Measurements from ENCODE around the gene DXO. TPM values are rescaled to one million over a fixed set of nuclear protein-coding genes. Genes with fewer than 3 reads are reported as not detected.
"Not testable (repeated sequence)": the region's sequence is repeated elsewhere in the genome, so short reads cannot be mapped to it uniquely, and the experiment has no call there.

Gene DXO
- polyA plus RNA-seq, 1 donor from 2014 or later, result 20.0 TPM

DNA sequence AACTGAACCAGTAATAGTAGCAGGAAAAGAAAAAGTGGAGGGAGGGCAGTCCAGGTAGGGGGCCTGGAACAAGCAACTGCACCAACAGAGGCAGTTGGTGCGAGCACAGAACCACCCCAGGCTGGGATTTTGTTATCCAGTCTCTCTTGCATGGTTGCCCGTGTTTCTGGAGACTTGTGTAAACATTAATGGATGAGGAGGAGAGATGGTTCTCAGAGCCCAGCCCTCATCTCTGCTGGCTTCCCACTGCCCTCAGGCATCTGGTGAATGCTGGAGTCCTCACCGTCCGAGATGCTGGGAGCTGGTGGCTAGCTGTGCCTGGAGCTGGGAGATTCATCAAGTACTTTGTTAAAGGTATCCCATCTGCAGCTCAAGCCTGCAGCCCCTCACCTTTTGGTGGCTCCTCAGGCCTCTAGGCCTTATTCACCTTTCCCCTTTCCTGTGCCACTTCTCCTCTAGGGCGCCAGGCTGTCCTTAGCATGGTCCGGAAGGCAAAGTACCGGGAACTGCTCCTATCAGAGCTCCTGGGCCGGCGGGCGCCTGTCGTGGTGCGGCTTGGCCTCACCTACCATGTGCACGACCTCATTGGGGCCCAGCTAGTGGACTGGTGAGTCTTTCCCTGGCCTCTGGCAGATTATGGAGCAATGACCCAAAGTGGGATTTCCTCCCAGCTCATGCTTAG lies 8.4 kb upstream of the DXO start:
- H3K4me2 ChIP-seq (ENCODE audit: low read length); H3K36me3 ChIP-seq (ENCODE audit: insufficient read depth, low read length); H2AFZ ChIP-seq (ENCODE audit: low read depth, low read length); H3K27ac ChIP-seq (ENCODE audit: low read length); H3F3A ChIP-seq (ENCODE audit: insufficient read depth, low read length, poor library complexity, severe bottlenecking); H4K20me1 ChIP-seq (ENCODE audit: insufficient read depth); H3K4me3 ChIP-seq (ENCODE audit: low read length); H3K79me2 ChIP-seq (replicated peaks; ENCODE audit: insufficient read depth, low read length); H3K9ac ChIP-seq (ENCODE audit: low read length); H3K27me3 ChIP-seq (ENCODE audit: insufficient read depth, low read depth, low read length); H3K9me2 ChIP-seq (ENCODE audit: insufficient read depth, low read length); H3K9me3 ChIP-seq (ENCODE audit: low read length): not testable (repeated sequence)

DNA sequence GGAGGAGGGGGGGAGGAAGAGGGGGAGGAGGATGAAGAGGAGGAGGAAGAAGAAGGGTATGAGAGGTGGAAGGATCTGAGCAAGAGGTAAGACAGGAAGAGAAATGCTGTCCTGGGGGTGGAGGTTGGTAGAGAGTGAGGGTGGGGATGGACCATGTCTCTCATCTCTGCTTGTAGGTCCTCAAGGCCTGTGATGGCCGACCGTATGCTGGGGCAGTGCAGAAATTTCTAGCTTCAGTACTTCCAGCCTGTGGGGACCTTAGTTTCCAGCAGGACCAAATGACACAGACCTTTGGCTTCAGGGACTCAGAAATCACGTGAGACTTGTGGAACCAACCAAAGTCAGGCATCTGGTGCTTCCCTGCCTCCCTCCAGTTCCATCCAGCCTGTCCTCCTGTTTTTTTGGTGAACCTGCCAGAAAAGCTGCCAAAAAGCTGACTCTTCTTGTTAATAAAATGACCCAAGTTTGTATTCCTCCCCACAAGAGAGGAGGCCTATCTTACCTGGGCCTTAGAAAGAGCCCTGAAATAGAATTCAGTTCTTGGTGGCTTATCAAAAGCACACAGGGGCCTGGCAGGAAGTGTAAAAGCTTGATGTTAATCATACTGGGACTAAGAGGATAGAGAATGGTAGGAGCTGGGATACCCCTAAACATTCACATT lies 7.4 kb upstream of the DXO start:
- TF ChIP-seq RAD21 (conservative IDR thresholded peaks at IDR 0.05) (no peak), MXI1 (conservative IDR thresholded peaks at IDR 0.05; ENCODE audit: poor library complexity, severe bottlenecking) (no peak), SMC3 (conservative IDR thresholded peaks at IDR 0.05; ENCODE audit: poor library complexity) (no peak), TAF1 (IDR thresholded peaks at IDR 0.05; ENCODE audit: low read depth) (no peak), EP300 (conservative IDR thresholded peaks at IDR 0.05; ENCODE audit: poor library complexity, severe bottlenecking) (no peak), EZH2 (IDR thresholded peaks at IDR 0.05; ENCODE audit: borderline replicate concordance, insufficient read depth, low read length, poor library complexity, severe bottlenecking) (no peak), POLR2AphosphoS5 (IDR thresholded peaks at IDR 0.05) (no peak)
- TF ChIP-seq, protein P1, sequence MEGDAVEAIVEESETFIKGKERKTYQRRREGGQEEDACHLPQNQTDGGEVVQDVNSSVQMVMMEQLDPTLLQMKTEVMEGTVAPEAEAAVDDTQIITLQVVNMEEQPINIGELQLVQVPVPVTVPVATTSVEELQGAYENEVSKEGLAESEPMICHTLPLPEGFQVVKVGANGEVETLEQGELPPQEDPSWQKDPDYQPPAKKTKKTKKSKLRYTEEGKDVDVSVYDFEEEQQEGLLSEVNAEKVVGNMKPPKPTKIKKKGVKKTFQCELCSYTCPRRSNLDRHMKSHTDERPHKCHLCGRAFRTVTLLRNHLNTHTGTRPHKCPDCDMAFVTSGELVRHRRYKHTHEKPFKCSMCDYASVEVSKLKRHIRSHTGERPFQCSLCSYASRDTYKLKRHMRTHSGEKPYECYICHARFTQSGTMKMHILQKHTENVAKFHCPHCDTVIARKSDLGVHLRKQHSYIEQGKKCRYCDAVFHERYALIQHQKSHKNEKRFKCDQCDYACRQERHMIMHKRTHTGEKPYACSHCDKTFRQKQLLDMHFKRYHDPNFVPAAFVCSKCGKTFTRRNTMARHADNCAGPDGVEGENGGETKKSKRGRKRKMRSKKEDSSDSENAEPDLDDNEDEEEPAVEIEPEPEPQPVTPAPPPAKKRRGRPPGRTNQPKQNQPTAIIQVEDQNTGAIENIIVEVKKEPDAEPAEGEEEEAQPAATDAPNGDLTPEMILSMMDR (IDR thresholded peaks at IDR 0.05; ENCODE audit: poor library complexity, severe bottlenecking), result no peak
- TF ChIP-seq, protein P2, sequence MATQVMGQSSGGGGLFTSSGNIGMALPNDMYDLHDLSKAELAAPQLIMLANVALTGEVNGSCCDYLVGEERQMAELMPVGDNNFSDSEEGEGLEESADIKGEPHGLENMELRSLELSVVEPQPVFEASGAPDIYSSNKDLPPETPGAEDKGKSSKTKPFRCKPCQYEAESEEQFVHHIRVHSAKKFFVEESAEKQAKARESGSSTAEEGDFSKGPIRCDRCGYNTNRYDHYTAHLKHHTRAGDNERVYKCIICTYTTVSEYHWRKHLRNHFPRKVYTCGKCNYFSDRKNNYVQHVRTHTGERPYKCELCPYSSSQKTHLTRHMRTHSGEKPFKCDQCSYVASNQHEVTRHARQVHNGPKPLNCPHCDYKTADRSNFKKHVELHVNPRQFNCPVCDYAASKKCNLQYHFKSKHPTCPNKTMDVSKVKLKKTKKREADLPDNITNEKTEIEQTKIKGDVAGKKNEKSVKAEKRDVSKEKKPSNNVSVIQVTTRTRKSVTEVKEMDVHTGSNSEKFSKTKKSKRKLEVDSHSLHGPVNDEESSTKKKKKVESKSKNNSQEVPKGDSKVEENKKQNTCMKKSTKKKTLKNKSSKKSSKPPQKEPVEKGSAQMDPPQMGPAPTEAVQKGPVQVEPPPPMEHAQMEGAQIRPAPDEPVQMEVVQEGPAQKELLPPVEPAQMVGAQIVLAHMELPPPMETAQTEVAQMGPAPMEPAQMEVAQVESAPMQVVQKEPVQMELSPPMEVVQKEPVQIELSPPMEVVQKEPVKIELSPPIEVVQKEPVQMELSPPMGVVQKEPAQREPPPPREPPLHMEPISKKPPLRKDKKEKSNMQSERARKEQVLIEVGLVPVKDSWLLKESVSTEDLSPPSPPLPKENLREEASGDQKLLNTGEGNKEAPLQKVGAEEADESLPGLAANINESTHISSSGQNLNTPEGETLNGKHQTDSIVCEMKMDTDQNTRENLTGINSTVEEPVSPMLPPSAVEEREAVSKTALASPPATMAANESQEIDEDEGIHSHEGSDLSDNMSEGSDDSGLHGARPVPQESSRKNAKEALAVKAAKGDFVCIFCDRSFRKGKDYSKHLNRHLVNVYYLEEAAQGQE (IDR thresholded peaks at IDR 0.05; ENCODE audit: borderline replicate concordance), result no peak
- H3K9me3 ChIP-seq (ENCODE audit: low read length), result no peaks in the 10 kb centered on the region
- no peaks in the 10 kb centered on the region for H3F3A ChIP-seq (ENCODE audit: insufficient read depth, low read length, poor library complexity, severe bottlenecking)
- H3K4me2 ChIP-seq (ENCODE audit: low read length), result no peak overlapping the region
- no peaks in the 10 kb centered on the region for H3K9me2 ChIP-seq (ENCODE audit: insufficient read depth, low read length)
- no peaks in the 10 kb centered on the region for H4K20me1 ChIP-seq (ENCODE audit: insufficient read depth)
- no peak overlapping the region for H3K9ac ChIP-seq (ENCODE audit: low read length)
- H3K27me3 ChIP-seq (ENCODE audit: insufficient read depth, low read depth, low read length), result no peaks in the 10 kb centered on the region
- no peaks in the 10 kb centered on the region for H3K79me2 ChIP-seq (replicated peaks; ENCODE audit: insufficient read depth, low read length)
- no peaks in the 10 kb centered on the region for H3K36me3 ChIP-seq (ENCODE audit: insufficient read depth, low read length)
- H2AFZ ChIP-seq (ENCODE audit: low read depth, low read length), result no peak overlapping the region
- no peak overlapping the region for H3K27ac ChIP-seq (ENCODE audit: low read length)
- no peak overlapping the region for H3K4me3 ChIP-seq (ENCODE audit: low read length)

Measured in neural cell (in vitro differentiated cells).